Activated naive CD8-positive, alpha-beta T cell (primary cell): ENCODE data around the gene PTP4A1.
"Not testable (repeated sequence)": the region's sequence is repeated elsewhere in the genome, so short reads cannot be mapped to it uniquely, and the experiment has no call there.

Experiments used
- H3K27ac Mint-ChIP-seq: one replicate; pipeline ENCODE4 v1.8.0; 2021; ENCODE audit warnings: mixed read lengths
- H3K27me3 Mint-ChIP-seq: one replicate; pipeline ENCODE4 v1.8.0; 2021; ENCODE audit warnings: mixed read lengths
- H3K36me3 Mint-ChIP-seq: one replicate; pipeline ENCODE4 v1.8.0; 2021; ENCODE audit warnings: mixed read lengths
- H3K4me1 Mint-ChIP-seq: one replicate; pipeline ENCODE4 v1.8.0; 2021; ENCODE audit warnings: low read depth, mixed read lengths
- H3K4me3 Mint-ChIP-seq: one replicate; pipeline ENCODE4 v1.8.0; 2021; ENCODE audit warnings: mild to moderate bottlenecking, mixed read lengths
- H3K9me3 Mint-ChIP-seq: one replicate; pipeline ENCODE4 v1.8.0; 2021; ENCODE audit warnings: low read depth, mixed read lengths

The PTP4A1 gene

DNA sequence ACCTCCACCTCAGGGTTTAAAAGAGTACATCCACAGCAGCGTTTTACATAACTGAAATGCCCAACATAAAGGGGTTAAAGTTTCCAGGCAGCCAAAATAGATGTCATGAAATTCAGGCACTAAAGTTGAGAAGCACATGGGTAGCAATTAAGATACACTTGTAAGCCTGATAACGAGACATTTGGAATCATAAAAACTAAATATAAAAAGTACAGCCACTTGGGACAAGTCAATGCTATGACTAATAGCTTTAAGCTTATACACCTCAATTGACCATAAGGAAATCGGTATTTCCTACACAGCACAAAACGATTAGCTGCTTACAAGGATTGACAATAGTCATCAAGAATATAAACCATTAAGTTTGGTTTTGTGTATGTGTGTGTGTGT is 11.8 kb downstream of the PTP4A1 start:
- Mint-ChIP-seq H3K9me3 (no peaks in the 10 kb centered on the region), H3K36me3 (peaks cover 6% of the 10 kb centered on the region), H3K4me1 (no peaks in the 10 kb centered on the region), H3K27ac (no peak overlapping the region), H3K4me3 (no peak overlapping the region), H3K27me3 (peaks cover 2% of the 10 kb centered on the region)

DNA sequence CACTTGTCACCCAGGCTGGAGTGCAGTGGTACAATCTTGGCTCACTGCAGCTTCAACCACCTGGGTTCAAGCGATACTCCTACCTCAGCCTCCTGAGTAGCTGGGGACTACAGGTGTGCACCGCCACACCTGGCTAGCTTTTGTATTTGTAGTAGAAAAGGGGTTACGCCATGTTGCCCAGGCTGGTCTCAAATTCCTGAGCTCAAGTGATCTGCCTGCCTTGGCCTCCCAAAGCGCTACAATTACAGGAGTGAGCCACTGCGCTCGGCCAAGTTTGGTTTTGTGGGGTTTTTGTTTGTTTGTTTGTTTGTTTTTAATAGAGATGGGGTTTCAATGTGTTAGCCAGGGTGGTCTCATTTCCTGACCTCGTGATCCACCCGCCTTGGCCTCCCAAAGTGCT is 12.3 kb downstream of the PTP4A1 start:
- Mint-ChIP-seq H3K9me3 (no peaks in the 10 kb centered on the region), H3K27me3 (peaks cover 2% of the 10 kb centered on the region), H3K4me3 (no peak overlapping the region), H3K36me3 (peaks cover 6% of the 10 kb centered on the region), H3K4me1 (no peaks in the 10 kb centered on the region), H3K27ac (no peak overlapping the region)

DNA sequence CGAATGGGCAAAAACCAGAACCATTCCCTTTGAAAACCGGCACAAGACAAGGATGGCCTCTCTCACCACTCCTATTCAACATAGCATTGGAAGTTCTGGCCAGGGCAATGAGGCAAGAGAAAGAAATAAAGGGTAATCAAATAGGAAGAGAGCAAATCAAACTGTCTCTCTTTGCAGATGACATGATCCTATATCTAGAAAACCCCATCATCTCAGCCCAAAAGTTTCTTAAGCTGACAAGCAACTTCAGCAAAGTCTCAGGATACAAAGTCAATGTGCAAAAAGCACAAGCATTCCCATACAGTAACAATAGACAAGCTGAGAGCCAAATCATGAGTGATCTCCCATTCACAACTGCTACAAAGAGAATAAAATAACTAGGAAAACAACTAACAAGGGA is 13.4 kb downstream of the PTP4A1 start:
- not testable (repeated sequence) for H3K4me3 Mint-ChIP-seq, H3K36me3 Mint-ChIP-seq, H3K4me1 Mint-ChIP-seq, H3K27me3 Mint-ChIP-seq, H3K27ac Mint-ChIP-seq, H3K9me3 Mint-ChIP-seq

DNA sequence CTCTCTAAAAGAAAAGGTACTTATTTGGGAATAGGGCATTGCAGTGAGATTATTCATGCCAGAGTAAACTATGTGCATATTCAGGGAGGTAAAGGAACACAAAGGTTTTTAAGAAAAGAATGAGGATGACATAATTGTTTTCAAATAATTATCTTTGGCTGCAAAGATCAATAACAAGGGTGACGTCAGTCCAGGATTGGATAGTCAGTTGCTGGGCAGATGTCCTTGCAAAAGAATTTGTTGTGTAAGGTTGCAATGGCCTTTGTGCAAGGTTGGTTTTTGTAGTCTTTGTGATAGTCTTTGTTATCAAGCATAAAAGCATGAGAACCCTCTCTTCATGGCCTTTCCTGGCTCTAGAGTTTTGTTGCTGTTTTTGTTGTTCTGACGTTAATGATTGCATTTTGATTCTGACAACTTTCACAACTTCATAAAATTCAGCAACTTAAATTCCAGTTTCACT is 17.7 kb downstream of the PTP4A1 start:
- H3K4me1 Mint-ChIP-seq = no peaks in the 10 kb centered on the region
- no peaks in the 10 kb centered on the region for H3K36me3 Mint-ChIP-seq
- H3K4me3 Mint-ChIP-seq = no peak overlapping the region
- H3K27me3 Mint-ChIP-seq = peaks cover 2% of the 10 kb centered on the region
- no peak overlapping the region for H3K27ac Mint-ChIP-seq
- no peaks in the 10 kb centered on the region for H3K9me3 Mint-ChIP-seq

DNA sequence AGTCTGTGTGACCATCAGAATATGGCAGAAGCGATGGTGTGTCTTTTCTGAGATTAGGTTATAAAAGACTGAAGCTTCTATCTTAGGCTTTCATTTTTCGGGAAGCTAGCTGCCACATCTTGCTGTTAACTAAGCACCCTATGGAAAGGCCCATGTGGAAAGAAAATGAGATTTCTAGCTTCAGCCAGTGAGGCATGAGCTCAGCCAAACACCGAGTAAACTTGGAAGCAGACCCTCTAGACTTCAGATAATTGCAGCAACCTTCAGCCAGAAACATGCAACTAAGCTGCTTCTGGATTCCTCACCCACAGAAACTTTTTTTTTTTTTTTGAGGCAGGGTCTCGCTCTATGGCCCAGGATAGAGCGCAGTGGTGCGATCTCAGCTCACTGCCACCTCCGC is 20.6 kb downstream of the PTP4A1 start:
- H3K9me3 Mint-ChIP-seq = no peaks in the 10 kb centered on the region
- H3K36me3 Mint-ChIP-seq = no peaks in the 10 kb centered on the region
- H3K27me3 Mint-ChIP-seq = peaks cover 5% of the 10 kb centered on the region
- H3K4me3 Mint-ChIP-seq = no peak overlapping the region
- H3K27ac Mint-ChIP-seq = no peak overlapping the region
- peaks cover 3% of the 10 kb centered on the region for H3K4me1 Mint-ChIP-seq

DNA sequence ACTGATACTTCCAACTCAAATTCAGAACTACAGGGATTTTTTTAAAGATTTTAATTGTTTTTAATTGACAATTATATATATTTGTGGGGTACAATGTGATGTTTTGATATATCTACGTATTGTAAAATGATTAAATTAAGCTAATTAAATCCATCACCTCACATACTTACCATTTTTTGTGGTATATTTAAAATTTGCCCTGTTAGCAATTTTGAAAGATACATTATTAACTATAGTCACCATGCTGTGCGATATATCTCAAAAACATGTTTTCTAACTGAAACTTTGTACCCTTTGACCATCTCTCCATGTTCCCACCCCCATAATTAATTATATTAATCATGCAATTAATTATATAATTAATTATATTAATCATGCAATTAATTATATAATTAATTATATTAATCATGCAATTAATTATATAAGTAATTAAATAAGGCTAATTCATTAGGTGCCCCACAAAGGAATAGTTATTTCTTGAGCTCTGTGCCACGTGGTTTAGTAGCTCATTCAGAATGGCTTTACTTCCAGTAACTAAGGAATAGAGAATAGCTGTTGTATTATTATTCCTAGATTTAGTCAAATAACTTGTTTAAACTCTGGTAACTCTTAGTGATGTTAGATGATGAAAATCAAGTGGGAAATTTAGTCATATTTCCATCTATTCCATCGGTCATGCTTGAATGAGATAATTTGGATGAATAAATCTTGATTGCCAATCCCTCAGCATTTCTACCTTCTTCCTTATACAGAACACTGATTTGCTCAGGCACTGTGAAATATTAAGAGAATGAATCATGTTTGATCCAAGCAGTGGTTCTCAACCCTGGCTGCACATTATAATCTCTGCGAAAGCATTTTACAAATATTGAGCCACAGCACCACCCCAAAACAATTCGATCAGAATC is 25.1 kb downstream of the PTP4A1 start:
- Mint-ChIP-seq H3K9me3 (no peaks in the 10 kb centered on the region), H3K4me1 (peaks cover 16% of the 10 kb centered on the region), H3K27me3 (peaks cover 5% of the 10 kb centered on the region), H3K36me3 (no peaks in the 10 kb centered on the region), H3K4me3 (peak overlapping the region; percentile 91), H3K27ac (no peak overlapping the region)

DNA sequence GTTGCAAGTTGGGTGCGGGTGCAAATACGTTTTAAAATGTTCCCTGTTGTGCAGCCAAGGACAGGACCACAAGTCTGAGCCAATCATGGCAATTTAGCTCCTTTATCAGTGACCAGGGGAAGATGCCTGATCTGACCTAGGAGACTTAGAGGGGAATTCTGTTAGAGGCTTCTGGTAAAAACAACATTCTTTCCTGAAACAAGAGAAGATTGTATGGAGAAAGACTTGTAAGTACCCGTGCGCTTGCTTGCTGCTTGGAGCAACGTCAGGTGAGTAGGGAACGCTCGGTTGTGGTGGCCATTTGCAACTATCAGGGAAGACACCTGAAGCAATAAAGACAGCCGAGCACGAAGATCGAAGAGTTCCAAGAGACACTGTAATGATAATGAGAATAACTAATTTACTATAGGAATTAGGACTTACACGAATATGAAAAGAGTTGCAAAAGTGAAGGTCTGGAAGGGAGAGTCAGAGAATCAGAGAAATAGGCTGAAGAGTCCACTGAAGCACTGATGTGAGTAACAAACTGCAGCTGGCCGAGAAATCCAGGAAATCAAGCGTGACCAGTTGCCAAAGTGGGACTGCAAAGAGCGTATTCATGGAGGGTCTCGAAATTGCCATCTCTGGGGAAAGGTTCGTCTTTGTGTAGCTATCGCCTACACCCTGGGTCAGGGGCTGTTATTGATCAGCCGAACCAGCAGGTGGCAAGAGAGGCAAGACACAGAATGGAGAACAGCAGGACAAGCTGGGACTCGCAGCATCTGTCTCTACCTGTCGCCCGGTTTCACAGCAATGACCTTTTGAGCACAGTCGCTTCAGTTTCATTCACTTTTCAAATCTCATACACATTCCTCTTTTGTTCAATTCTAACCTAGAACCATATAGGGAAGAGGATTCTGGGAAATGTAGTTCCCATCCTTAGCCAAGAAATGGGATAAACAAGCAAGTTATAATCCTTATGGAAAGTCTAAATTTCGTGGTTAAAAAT is 26.1 kb downstream of the PTP4A1 start:
- no peak overlapping the region for H3K27ac Mint-ChIP-seq
- peaks cover 5% of the 10 kb centered on the region for H3K27me3 Mint-ChIP-seq
- H3K4me1 Mint-ChIP-seq = peaks cover 16% of the 10 kb centered on the region
- peak overlapping the region; percentile 91 for H3K4me3 Mint-ChIP-seq
- H3K9me3 Mint-ChIP-seq = no peaks in the 10 kb centered on the region
- no peaks in the 10 kb centered on the region for H3K36me3 Mint-ChIP-seq

DNA sequence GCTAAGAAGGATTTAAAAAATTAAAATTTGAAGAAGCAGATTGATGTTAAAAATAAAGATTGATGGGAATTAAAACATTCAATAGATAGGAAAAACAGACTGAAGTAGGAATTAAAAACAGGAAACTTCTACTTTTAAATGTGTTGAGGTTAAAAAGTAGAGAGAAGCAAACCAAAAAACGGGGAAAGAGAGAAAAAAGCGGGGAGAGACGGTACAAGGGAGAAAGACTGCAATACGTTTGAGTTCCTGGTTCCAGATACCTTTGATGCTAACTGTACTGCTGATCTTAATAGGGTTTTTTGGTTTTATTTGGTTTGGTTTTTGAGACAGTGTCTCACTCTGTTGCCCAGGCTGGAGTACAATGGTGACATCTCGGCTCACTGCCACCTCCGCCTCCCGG is 27.0 kb downstream of the PTP4A1 start:
- H3K27ac Mint-ChIP-seq = no peak overlapping the region
- H3K27me3 Mint-ChIP-seq = peaks cover 5% of the 10 kb centered on the region
- peak overlapping the region; percentile 91 for H3K4me3 Mint-ChIP-seq
- peaks cover 16% of the 10 kb centered on the region for H3K4me1 Mint-ChIP-seq
- H3K36me3 Mint-ChIP-seq = no peaks in the 10 kb centered on the region
- no peaks in the 10 kb centered on the region for H3K9me3 Mint-ChIP-seq

DNA sequence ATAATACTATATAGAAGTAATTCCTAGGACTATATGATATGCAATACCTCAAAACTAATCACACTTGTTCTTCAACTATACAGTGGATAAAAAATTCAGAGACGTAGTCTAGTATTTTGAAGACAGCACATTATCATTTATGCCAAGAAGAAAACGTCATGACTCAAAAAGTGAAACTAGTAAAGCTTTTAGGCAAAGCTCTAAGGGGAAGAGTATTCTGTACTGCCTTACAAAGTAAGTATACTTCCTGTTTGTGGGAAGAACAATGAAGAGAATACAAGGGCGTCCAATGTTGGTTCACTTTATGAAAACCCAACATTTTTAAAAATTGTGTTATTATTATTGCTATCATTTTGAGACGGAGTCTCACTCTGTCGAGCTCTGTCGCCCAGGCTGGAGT is 27.9 kb downstream of the PTP4A1 start:
- H3K9me3 Mint-ChIP-seq = no peaks in the 10 kb centered on the region
- H3K27ac Mint-ChIP-seq = no peak overlapping the region
- peaks cover 16% of the 10 kb centered on the region for H3K4me1 Mint-ChIP-seq
- no peak overlapping the region for H3K4me3 Mint-ChIP-seq
- H3K27me3 Mint-ChIP-seq = peaks cover 5% of the 10 kb centered on the region
- H3K36me3 Mint-ChIP-seq = no peaks in the 10 kb centered on the region

DNA sequence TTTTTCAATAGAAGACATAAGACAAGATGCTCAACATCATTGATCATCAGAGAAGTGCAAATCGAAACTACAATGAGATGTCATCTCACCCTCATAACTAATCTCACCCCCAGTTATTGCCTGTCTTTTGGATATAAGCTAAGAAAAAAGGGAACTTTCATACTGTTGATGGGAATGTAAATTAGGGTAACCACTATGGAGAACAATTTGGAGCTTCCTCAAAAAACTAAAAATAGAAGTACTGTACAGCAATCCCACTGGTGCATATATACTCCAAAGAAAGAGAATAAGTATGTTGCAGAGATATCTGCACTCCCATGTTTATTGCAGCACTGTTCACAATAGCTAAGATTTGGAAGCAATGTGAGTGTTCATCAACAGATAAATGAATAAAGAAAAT is 37.0 kb downstream of the PTP4A1 start:
- no peak overlapping the region for H3K27ac Mint-ChIP-seq
- no peaks in the 10 kb centered on the region for H3K4me1 Mint-ChIP-seq
- H3K4me3 Mint-ChIP-seq = no peak overlapping the region
- no peaks in the 10 kb centered on the region for H3K9me3 Mint-ChIP-seq
- peaks cover 3% of the 10 kb centered on the region for H3K36me3 Mint-ChIP-seq
- H3K27me3 Mint-ChIP-seq = peaks cover 3% of the 10 kb centered on the region

DNA sequence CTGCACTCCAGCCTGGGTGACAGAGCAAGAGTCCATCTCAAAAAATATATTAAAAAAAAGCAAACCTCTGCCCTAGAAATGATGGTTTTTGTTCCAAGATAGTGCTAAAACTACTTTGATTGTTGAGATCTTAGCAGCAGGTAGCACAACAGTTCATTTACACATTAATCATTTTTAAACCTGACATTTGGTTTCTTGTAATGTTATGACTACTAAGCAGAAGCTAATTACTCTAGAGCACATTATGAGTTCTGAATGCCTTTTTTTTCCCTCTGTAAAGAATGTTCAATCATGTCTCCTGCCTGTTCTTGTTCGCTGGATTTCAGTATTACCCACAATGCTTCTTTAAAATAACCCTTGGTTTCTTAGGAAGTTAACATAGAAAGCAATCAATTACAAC is 38.7 kb downstream of the PTP4A1 start:
- Mint-ChIP-seq H3K9me3 (no peaks in the 10 kb centered on the region), H3K4me1 (no peaks in the 10 kb centered on the region), H3K27me3 (peaks cover 3% of the 10 kb centered on the region), H3K4me3 (no peak overlapping the region), H3K36me3 (peaks cover 3% of the 10 kb centered on the region), H3K27ac (no peak overlapping the region)

DNA sequence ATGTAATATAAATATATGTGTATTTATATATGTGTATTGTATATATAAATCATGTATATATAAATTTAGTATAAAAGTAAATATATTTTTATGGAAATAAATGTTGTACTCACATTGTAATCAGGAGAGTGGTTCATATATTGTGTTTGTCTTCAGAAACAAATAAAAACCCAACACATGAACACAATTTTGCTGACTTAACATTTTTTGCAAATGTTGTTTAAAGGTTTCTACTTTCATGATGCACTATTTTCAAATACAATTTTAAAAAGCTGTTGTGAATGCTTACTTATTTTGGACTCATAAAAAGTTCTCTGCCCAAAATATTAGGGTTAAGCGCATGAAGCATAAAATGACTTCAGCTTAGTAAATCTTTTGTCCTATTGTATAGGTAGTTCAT is 39.3 kb downstream of the PTP4A1 start:
- peaks cover 3% of the 10 kb centered on the region for H3K27me3 Mint-ChIP-seq
- no peaks in the 10 kb centered on the region for H3K4me1 Mint-ChIP-seq
- no peak overlapping the region for H3K27ac Mint-ChIP-seq
- H3K9me3 Mint-ChIP-seq = no peaks in the 10 kb centered on the region
- peaks cover 3% of the 10 kb centered on the region for H3K36me3 Mint-ChIP-seq
- no peak overlapping the region for H3K4me3 Mint-ChIP-seq

DNA sequence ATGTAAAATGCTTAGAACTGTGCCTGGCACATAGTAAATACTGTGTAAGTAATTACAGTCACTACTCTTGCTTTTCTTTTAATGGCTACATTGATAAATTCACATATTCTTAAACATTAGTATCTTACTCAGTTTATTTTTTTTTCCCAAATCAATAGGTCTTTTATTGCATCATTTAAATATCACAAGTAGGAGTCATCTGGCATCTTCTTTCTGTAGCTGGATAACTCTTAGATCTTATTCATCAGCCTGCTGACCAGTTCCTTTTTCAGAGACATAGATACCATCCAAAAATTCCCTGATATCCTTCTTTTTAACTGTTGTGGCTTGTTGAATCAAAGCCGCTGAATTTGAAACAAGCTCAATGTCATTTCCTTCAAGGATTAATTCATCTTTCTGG is 43.3 kb downstream of the PTP4A1 start:
- Mint-ChIP-seq H3K27me3 (peaks cover 13% of the 10 kb centered on the region), H3K4me1 (no peaks in the 10 kb centered on the region), H3K9me3 (no peaks in the 10 kb centered on the region), H3K36me3 (no peaks in the 10 kb centered on the region), H3K4me3 (no peak overlapping the region), H3K27ac (no peak overlapping the region)
